HCT116 (cell line): ENCODE data around the gene PAM16. TPM values are rescaled to one million over a fixed set of nuclear protein-coding genes. Genes with fewer than 3 reads are reported as not detected.

Experiments used
- ATAC-seq: fragments of 200-7000 bp; cut with Tn5 transposase; 2 replicates; pipeline ENCODE4 v1.9.1; 2020; ENCODE audit warnings: mild to moderate bottlenecking, moderate library complexity
- BruUV-seq: library from RNA; stranded (reverse); fragments of 400-500 nt; replicated peaks from 2 replicates; lab custom pipeline; 2021; lab: Mats Ljungman, UMichigan
- CTCF ChIA-PET: fragments of 300-600 bp; sonication (Branson Sonifier 250); formaldehyde crosslinking; loops from one replicate; lab custom pipeline; 2021; ENCODE audit warnings: antibody characterized with exemption; lab: Charles Lee
- POLR2A ChIA-PET: fragments of 300-600, 350-600 bp; sonication (Branson Sonifier 250); formaldehyde crosslinking; loops from one replicate; lab custom pipeline; 2021; ENCODE audit warnings: antibody characterized with exemption; lab: Charles Lee
- RAD21 ChIA-PET, 2 experiments: fragments of 300-600 bp; sonication (Branson Sonifier 250); formaldehyde crosslinking; loops; one replicate each; lab custom pipeline; 2023; ENCODE audit warnings: low total read pairs in 2 of 2; ENCODE audit not compliant: uncharacterized antibody in 2 of 2, unreplicated experiment in 2 of 2, low non-redundant PET in 1 of 2; lab: Charles Lee
- DNase-seq: peaks from one replicate; pipeline ENCODE4 v3.0.0-alpha.2; 2010; ENCODE audit warnings: low read depth, low spot score
- H2AFZ ChIP-seq: fragments of 200-600 bp; shearing (Covaris generic), sonication (generic); 2 replicates; pipeline ENCODE4 v1.6.1; 2017; ENCODE audit warnings: low read depth, mixed run types, mixed read lengths, antibody characterized with exemption, low read length; ENCODE audit not compliant: poor library complexity, severe bottlenecking
- H3K27ac ChIP-seq: 2 replicates; pipeline ENCODE4 v1.5.1; 2012; ENCODE audit warnings: low read depth, low read length
- H3K27me3 ChIP-seq: fragments of 200-600 bp; sonication (generic); 2 replicates; pipeline ENCODE4 v1.6.1; 2016; ENCODE audit warnings: mixed run types, low read length, mixed read lengths; ENCODE audit not compliant: insufficient read depth
- H3K36me3 ChIP-seq, 2 experiments: fragments of 200-500 bp in 1 of 2; fragments of 200-600 bp in 1 of 2; sonication (Bioruptor generic) in 1 of 2; sonication (generic) in 1 of 2; 2 replicates each; pipeline versions ENCODE4 v1.5.1 to v1.6.1; 2014 to 2016; ENCODE audit warnings: low read length in 2 of 2, inconsistent platforms in 1 of 2, mixed read lengths in 1 of 2, mixed run types in 1 of 2; ENCODE audit not compliant: insufficient read depth in 2 of 2, control insufficient read depth in 1 of 2
- H3K4me1 ChIP-seq, 2 experiments: fragments of 200-600 bp in 1 of 2; sonication (generic) in 1 of 2; 2 replicates each; pipeline versions ENCODE4 v1.5.1 to v1.6.1; 2012 to 2017; ENCODE audit warnings: low read length in 2 of 2, inconsistent platforms in 1 of 2, mild to moderate bottlenecking in 1 of 2, mixed read lengths in 1 of 2, mixed run types in 1 of 2, moderate library complexity in 1 of 2; ENCODE audit not compliant: insufficient read depth in 2 of 2, control insufficient read depth in 1 of 2
- H3K4me2 ChIP-seq: fragments of 200-600 bp; sonication (generic); 2 replicates; pipeline ENCODE4 v1.6.1; 2017; ENCODE audit warnings: mixed run types, low read length, mixed read lengths
- H3K4me3 ChIP-seq, 2 experiments: fragments of 200-600 bp in 1 of 2; sonication (generic) in 1 of 2; replicated peaks in 1 of 2; 2 replicates each; pipeline ENCODE4 v1.5.1; 2011 to 2016; ENCODE audit warnings: low read length in 2 of 2, control low read depth in 1 of 2, low read depth in 1 of 2, mild to moderate bottlenecking in 1 of 2, mixed read lengths in 1 of 2, mixed run types in 1 of 2
- H3K79me2 ChIP-seq: fragments of 200-600 bp; sonication (generic); 2 replicates; pipeline ENCODE4 v1.6.1; 2017; ENCODE audit warnings: mild to moderate bottlenecking, mixed run types, low read length, moderate library complexity, mixed read lengths; ENCODE audit not compliant: insufficient read depth
- H3K9ac ChIP-seq: fragments of 200-600 bp; sonication (generic); 2 replicates; pipeline ENCODE4 v1.6.1; 2016; ENCODE audit warnings: low read length, mixed read lengths
- H3K9me2 ChIP-seq: fragments of 200-600 bp; sonication (generic), shearing (Covaris generic); 2 replicates; pipeline ENCODE4 v1.6.1; 2017; ENCODE audit warnings: mixed run types, mild to moderate bottlenecking, moderate library complexity; ENCODE audit not compliant: insufficient read depth
- H3K9me3 ChIP-seq, 2 experiments: fragments of 200-500 bp in 1 of 2; fragments of 200-600 bp in 1 of 2; sonication (Bioruptor generic) in 1 of 2; sonication (generic) in 1 of 2; 2 replicates each; pipeline ENCODE4 v1.6.1; 2014 to 2017; ENCODE audit warnings: low read length in 2 of 2, mixed read lengths in 2 of 2, inconsistent platforms in 1 of 2, low read depth in 1 of 2, mild to moderate bottlenecking in 1 of 2, mixed run types in 1 of 2, moderate library complexity in 1 of 2; ENCODE audit not compliant: control insufficient read depth in 1 of 2, insufficient read depth in 1 of 2
- H4K20me1 ChIP-seq: fragments of 200-600 bp; sonication (generic), shearing (Covaris generic); 2 replicates; pipeline ENCODE4 v1.6.1; 2017; ENCODE audit warnings: mixed run types, mild to moderate bottlenecking, moderate library complexity; ENCODE audit not compliant: insufficient read depth
- EZH2 ChIP-seq: fragments of 200-600 bp; sonication (generic); IDR thresholded peaks from 2 replicates; pipeline ENCODE4 v1.6.1; 2017; ENCODE audit warnings: antibody characterized with exemption, mixed run types
- EZH2phosphoT487 ChIP-seq: fragments of 200-600 bp; IDR thresholded peaks from 2 replicates; pipeline ENCODE4 v1.6.1; 2018; ENCODE audit warnings: antibody characterized with exemption, borderline replicate concordance
- POLR2A ChIP-seq: IDR thresholded peaks from 2 replicates; pipeline ENCODE4 v1.7.0; 2011; ENCODE audit warnings: borderline replicate concordance; ENCODE audit not compliant: insufficient read depth, insufficient read length; ENCODE audit errors: extremely low read depth
- POLR2AphosphoS5 ChIP-seq: IDR thresholded peaks from 2 replicates; pipeline ENCODE4 v1.6.1; 2011; ENCODE audit warnings: mild to moderate bottlenecking, low read depth, low read length, moderate library complexity
- SP1 ChIP-seq: IDR thresholded peaks from 2 replicates; pipeline ENCODE4 v1.6.1; 2012; ENCODE audit warnings: low read depth
- TCF7L2 ChIP-seq: IDR thresholded peaks from 2 replicates; pipeline ENCODE4 v1.7.0; 2011; ENCODE audit warnings: borderline replicate concordance, inconsistent platforms; ENCODE audit not compliant: insufficient read depth, insufficient read length; ENCODE audit errors: extremely low read depth
- YY1 ChIP-seq: IDR thresholded peaks from 2 replicates; pipeline ENCODE4 v1.6.1; 2011; ENCODE audit warnings: low read length, low read depth, moderate library complexity, mild to moderate bottlenecking; ENCODE audit not compliant: insufficient replicate concordance; ENCODE audit errors: extremely low read depth
- ZFX ChIP-seq: fragments of 450-650 bp; IDR thresholded peaks from 2 replicates; pipeline ENCODE4 v1.6.1; 2017
- intact Hi-C: fragments of 100-400 bp; cut with micrococcal nuclease; formaldehyde crosslinking; loops from 2 replicates; pipeline ENCODE4 v1.10.0; 2022
- total RNA-seq: library from RNA; stranded (reverse); gene quantifications from one replicate; pipeline ENCODE4 v1.2.1, GENCODE V29; 2021; ENCODE audit not compliant: unreplicated experiment
- TF ChIP-seq, protein P1 (sequence below): IDR thresholded peaks from 2 replicates; pipeline ENCODE4 v1.6.1; 2011; ENCODE audit warnings: mild to moderate bottlenecking, low read length, moderate library complexity; ENCODE audit not compliant: insufficient replicate concordance; ENCODE audit errors: extremely low read depth
- TF ChIP-seq, protein P2 (sequence below): IDR thresholded peaks from 2 replicates; pipeline ENCODE4 v1.6.1; 2012; ENCODE audit warnings: low read depth
- TF ChIP-seq, protein P3 (sequence below): IDR thresholded peaks from 2 replicates; pipeline ENCODE4 v1.6.1; 2012

PAM16 gene
- total RNA-seq, 1 experiment from 2014 or later: 102 TPM

DNA sequence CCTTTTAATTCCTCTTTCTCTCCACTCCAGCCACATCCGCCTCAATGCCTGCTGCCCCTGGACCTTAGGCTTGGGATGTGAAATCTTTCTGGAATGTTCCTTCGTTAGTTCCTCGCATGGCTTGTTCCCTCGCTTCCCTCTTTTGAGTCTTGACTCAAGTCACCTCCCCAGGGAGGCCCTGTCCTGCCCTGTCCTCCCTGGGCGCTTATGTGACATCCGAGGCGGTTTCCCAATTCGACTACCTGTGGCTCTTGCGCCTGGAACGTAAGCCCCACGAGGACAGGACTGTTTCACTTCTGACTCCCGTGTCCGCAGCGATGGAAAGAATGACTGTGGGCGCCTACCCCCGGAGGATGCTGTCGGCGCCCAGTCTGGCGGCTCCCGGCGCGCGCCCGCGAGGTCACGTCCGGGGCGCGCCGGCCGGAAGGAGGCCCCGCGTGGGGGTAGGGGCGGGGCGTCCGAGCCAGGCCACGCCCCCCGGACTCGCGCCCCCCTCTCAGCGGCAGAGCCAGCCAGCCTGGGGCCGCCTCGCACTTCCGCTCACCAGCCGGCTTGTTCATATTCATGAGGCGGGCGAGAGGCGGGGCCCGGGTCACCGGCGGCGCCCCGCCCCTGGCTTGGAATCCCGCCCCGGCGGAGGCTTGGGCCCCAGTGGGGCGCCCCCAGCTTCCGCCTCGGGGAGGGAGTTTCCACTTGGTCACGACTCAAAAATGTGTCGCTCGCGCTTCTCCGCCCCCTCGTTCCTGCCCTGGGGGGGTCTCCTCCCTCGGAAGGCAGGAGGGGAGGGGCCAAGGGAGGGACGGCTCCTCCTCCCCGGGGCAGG, 43.7 kb downstream of the PAM16 start:
- Histone ChIP-seq H3K79me2 (peaks cover 10% of the 10 kb centered on the region), H3K27me3 (no peaks in the 10 kb centered on the region), H4K20me1 (no peaks in the 10 kb centered on the region), H3K9me2 (no peaks in the 10 kb centered on the region), H3K9ac (peak overlapping the region; percentile 77), H3K4me3 (peak overlapping the region; percentile 63 to 80), H3K9me3 (no peaks in the 10 kb centered on the region), H2AFZ (no peak overlapping the region), H3K4me2 (peak overlapping the region; percentile 78), H3K36me3 (no peaks in the 10 kb centered on the region), H3K4me1 (peaks cover 20 to 44% of the 10 kb centered on the region in 2 experiments), H3K27ac (peak overlapping the region; percentile 45)
- DNase-seq (peak; percentile 92), ATAC-seq (peak; percentile 89)
- intact Hi-C loops: no loop called here
- no TSS peak for BruUV-seq
- TF ChIP-seq, protein P1, sequence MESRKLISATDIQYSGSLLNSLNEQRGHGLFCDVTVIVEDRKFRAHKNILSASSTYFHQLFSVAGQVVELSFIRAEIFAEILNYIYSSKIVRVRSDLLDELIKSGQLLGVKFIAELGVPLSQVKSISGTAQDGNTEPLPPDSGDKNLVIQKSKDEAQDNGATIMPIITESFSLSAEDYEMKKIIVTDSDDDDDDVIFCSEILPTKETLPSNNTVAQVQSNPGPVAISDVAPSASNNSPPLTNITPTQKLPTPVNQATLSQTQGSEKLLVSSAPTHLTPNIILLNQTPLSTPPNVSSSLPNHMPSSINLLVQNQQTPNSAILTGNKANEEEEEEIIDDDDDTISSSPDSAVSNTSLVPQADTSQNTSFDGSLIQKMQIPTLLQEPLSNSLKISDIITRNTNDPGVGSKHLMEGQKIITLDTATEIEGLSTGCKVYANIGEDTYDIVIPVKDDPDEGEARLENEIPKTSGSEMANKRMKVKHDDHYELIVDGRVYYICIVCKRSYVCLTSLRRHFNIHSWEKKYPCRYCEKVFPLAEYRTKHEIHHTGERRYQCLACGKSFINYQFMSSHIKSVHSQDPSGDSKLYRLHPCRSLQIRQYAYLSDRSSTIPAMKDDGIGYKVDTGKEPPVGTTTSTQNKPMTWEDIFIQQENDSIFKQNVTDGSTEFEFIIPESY: peak; percentile 38
- TF ChIP-seq TCF7L2 (no peak), EZH2 (no peak), YY1 (peak; percentile 15), ZFX (peak; percentile 60; the same call in 1 of the 2 replicates), POLR2AphosphoS5 (peak; percentile 81), SP1 (no peak), POLR2A (peak; percentile 27), EZH2phosphoT487 (no peak)
- TF ChIP-seq, protein P2, sequence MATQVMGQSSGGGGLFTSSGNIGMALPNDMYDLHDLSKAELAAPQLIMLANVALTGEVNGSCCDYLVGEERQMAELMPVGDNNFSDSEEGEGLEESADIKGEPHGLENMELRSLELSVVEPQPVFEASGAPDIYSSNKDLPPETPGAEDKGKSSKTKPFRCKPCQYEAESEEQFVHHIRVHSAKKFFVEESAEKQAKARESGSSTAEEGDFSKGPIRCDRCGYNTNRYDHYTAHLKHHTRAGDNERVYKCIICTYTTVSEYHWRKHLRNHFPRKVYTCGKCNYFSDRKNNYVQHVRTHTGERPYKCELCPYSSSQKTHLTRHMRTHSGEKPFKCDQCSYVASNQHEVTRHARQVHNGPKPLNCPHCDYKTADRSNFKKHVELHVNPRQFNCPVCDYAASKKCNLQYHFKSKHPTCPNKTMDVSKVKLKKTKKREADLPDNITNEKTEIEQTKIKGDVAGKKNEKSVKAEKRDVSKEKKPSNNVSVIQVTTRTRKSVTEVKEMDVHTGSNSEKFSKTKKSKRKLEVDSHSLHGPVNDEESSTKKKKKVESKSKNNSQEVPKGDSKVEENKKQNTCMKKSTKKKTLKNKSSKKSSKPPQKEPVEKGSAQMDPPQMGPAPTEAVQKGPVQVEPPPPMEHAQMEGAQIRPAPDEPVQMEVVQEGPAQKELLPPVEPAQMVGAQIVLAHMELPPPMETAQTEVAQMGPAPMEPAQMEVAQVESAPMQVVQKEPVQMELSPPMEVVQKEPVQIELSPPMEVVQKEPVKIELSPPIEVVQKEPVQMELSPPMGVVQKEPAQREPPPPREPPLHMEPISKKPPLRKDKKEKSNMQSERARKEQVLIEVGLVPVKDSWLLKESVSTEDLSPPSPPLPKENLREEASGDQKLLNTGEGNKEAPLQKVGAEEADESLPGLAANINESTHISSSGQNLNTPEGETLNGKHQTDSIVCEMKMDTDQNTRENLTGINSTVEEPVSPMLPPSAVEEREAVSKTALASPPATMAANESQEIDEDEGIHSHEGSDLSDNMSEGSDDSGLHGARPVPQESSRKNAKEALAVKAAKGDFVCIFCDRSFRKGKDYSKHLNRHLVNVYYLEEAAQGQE: no peak
- TF ChIP-seq, protein P3, sequence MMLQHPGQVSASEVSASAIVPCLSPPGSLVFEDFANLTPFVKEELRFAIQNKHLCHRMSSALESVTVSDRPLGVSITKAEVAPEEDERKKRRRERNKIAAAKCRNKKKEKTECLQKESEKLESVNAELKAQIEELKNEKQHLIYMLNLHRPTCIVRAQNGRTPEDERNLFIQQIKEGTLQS: no peak
- CTCF ChIA-PET: interaction anchor here (1.6 to 5.7 kb wide), 4 partner anchors 8 to 97 kb away, joined by 3 to 40 read pairs (median 24); partner anchors contain the start of gene TFAP4
- RAD21 ChIA-PET: interaction anchor here in 1 of 2 experiments (1.1 kb wide), 1 partner anchor 18 kb away, joined by 4 read pairs; no protein-coding TSS in a partner anchor
- POLR2A ChIA-PET: interaction anchor here (2.2 kb wide), 1 partner anchor 10 kb away, joined by 6 read pairs; no protein-coding TSS in a partner anchor
